Fibroblast of the conjunctiva (primary cell): ENCODE data around the gene TTF2.
"Not testable (repeated sequence)": the region's sequence is repeated elsewhere in the genome, so short reads cannot be mapped to it uniquely, and the experiment has no call there.

Experiments
- DNase-seq: peaks from one replicate; pipeline ENCODE4 v3.0.0-alpha.2; 2010; ENCODE audit warnings: low read depth

The TTF2 gene

DNA sequence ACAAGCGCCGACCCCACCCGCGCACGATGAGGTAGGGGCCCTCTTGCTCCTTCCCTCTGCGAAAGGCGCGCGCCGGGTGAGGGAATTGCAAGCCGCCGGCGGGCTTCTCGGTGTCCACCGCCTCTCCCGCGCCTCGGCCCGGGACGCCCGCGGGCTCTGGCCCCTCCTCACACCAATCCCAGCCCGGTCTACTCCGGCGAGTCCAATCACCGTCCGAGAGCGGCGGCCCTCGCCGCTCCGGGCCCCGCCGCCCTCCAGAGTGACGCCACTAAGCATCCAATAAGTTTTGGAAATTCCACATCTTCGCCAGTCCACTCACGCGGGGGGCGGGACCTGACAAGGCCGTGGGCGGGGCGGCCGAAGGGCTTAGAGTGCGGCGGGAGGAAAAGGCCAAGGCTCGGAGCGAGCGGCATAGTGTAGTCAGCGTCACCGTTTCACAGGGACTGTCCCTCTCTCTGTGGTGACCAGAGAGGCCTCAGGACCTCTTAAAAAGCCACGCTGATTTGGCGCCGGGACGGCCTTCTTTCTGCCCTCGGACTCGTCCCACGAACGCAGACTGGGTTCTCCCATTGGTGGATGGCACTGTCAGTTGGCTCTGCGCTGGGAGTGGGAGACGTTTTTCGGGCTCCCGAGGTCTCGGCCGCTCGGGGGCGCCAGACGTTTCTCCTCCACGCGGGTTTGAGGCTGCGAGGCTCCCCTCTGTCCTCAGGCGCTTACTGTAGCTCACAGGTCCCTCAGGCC lies 61.6 kb downstream of the TTF2 start, which contains the start of gene TRIM45:
Gene TRIM45 (minus strand): TSS at position 161 of the 741 bp plus-strand sequence. CDS start 548 bp downstream, outside the sequence.
- DNase-seq = peak; percentile 92

DNA sequence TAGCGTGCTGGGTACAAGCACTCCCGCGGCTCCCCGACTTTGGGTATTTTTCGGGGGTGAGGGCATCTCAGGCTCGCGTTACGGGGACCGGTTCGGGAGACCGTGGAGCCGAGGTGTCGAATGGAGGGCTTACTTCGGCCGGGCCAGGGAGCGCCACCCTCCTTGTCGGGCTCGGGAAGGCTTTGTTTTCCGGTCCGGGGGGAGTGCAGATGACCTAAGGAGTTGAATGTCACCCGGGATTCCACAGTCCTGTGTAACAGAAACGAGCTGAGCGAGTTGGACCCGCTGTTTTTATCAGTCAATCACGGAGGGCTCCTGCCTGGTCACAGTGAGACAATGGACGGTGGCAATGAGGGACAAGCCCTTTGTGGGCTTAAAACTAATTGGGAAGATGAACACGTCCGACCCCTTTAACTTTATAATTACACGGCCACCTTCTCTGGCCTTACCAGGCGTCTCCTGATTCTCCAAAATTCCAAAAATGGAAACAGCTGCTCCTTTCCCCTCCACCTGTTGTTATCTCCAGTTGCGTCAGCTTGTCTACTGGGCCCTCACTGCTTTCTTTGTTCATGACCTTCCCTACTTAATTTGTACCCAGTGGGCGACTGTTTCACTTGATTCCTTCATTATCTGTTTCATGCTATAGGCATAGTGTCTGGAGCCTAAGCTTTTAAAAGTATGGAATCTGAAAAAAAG lies 62.4 kb downstream of the TTF2 start:
- DNase-seq = no peak

DNA sequence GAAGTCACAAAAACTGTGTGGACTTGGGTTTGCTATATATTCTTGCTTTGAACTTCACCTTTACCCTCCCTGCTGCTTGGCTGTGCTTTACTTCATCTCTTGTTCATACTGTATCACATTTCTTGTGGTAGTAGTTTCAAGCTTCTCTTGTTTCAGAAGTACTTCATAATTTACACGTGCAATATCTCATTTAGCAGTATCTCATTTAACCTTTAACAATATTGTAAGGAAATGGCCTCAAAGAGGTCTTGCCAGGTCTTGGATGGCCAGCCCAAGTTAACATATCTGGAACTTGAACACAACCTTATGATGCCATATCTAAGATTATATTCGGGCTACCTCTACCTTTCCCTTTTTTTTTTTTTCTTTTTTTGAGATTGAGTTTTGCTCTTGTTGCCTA lies 63.1 kb downstream of the TTF2 start:
- no peak for DNase-seq

DNA sequence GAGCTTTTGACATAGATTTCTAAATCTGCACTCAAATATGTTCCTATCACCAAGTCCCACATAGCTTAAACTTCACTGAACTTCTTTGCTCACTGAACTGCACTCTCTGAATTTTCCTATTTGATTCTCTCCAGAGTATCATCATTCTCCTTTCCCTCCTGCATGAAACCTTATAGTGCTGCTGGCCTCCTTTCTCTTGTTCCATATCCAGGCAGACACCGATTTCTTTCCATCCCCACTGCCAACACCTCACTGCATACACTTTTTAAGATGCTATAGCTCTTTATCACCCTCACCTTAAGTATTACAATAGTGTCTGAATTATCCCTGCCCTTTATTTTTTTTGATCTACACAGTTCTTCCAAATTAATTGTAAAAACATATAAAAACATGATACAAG lies 64.5 kb downstream of the TTF2 start:
- no peak for DNase-seq

DNA sequence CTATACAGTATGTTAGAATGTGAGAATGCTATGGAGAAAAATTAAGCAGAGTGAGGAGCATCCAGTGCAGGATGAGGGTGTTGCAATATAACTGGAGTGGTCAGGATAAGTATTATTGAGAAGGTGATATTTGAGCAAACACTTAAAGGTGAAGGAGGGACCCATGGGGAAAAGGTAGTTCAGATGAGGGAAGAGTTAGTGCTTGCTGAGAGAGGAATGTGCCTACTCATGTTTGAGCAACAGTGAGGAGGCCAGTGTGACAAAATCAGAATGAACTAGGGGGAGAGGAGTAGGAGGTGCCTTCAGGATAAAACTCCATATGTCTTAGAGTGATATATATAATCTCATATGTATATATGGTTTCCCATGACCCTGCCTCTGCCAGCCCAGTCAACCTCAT lies 67.7 kb downstream of the TTF2 start:
- no peak for DNase-seq

DNA sequence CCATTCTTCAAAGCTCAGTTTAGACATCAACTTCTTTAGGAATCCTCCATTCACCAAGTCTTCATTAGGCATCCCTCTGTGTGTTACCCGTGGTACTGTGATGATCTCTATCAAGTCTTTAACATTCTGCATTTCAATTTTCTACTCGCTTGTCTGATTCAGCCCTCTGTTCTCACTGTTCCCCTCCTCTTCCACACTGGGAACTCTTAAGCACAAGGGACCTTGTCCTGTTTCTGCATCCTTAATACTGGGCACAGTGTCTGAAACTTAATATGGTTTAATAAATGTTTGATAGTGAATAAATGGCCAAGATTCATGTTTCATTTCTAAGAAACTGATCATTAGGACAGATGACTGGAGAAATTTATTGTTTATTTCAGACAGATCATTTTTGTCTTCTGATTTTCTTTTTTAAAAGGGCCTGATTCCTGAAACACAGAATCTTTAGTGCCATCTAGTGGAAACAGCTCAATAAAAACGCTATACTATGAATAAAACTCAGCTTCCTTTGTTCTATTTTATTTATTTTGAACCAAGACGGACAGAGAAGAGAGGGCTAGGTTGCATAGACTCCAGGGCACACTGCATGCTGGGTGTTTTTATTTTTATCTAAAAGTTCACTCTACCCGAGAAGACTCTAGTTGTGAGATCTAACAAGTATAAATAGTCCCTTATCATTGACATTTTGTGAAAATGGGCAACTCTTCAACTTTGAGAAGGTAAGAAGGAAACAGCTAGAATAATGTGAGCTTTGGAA lies 68.4 kb downstream of the TTF2 start:
- no peak for DNase-seq

DNA sequence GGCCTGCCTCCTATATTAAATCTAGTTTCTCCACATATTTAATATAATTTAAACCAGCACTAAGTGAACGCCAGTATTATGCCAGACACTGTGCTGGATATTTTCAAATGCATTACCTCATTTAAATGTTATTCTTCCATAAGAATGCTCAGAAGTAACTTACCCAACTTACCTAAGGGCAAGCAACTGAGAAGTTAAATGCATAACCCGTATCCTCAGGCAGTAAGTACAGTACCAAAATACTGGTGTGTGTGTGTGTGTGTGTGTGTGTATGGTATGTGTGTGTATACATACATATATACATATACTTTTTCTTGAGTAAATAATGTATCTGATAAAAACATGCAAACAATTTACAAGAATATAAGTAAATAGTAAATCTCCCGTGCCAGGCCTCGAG lies 70.4 kb downstream of the TTF2 start:
- DNase-seq = no peak

DNA sequence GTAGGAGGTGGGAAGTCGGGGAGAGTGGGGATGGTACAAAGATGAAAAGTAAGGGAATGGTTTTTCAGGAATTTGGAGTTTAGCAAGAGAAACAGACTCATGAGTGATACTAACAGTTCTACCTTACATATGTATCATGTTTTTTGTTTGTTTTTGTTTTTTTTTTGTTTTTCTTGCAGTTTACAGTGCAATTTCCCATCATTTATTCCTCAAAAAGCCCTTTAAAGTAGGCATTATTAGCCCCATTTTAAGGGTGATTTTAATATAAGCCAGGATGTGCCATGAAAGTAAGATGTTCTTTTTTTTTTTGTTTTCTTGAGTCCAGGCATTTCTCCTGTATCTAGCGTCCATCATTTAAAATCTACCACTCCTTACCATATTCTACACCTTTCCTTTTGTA lies 75.2 kb downstream of the TTF2 start:
- no peak for DNase-seq

DNA sequence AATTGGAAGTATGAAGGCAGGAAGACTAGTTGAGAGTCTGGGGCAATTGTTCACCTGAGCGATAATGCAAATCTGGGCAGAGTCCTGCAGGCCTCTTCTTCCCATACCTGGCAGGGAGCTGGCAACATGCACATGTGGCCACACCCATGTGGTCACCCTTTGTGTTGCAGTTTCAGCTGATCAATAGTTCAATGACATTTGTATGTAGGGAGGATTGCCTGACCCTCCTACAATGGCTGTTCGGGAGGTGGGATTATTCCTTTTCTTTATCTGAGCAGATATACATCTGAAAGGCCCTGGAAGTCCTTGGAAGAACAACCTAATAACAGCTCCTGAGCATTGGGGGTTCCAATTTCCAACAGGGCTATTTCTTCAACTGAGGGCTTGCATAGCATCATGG lies 76.6 kb downstream of the TTF2 start:
- no peak for DNase-seq

DNA sequence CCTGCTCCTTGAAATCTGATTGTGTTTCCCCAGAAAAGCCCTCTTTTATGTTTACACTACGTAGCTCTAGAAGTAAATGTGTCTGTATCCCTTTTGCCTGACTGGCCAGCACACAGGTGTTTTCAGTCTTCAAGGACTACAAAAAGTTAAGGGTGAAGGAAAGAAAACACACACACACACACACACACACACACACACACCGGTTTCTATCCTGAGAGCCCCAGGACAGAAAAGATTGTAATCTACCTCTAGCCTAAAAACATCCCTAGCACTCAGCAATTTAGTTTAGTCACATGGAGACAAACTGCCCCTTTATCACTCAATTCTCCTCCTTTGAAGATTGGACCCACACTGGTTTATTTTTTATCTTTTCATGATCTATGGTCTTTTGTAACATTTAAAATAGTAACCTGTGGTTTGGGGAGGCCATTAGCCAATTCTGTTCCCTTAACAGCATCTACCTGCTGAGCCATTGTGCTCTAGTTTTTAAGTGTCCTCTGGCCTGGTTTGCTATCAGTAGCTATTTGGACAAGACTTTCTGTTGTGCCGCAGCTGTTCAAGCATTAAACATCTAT lies 77.2 kb downstream of the TTF2 start:
- DNase-seq = no peak

DNA sequence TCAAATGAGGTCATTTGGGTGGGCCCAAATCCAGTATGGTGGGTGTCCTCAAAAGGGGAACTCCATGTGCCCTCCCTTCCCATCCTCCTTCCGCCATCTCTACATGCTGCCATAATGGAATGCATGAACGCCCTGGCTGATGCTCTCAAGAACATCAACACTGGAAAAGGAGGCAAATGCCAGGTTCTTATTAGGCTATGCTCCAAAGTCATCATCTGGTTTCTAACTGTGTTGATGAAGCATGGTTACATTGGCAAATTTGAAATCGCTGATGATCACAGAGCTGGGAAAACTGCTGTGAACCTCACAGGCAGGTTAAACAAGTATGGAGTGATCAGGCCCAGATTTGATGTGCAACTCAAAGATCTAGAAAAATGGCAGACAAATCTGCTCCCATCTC lies 78.0 kb downstream of the TTF2 start:
- DNase-seq = no peak

DNA sequence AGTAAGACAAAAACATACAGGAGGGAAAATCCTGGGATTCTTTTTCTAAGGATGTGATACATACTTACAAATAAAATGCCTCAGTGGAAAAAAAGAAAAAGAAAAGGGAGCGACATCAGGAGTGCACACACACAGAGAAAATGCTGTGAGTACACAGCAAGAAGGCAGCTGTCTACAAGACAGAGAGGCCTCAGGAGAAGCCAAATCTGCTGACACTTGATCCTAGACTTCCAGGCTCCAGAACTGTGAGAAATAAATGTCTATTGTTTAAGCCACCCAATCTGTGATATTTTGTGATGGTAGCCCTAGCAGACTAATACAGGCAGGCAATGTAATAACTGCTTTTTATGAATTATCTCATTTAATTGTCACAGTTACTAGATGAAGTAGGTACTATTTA lies 78.4 kb downstream of the TTF2 start:
- no peak for DNase-seq

DNA sequence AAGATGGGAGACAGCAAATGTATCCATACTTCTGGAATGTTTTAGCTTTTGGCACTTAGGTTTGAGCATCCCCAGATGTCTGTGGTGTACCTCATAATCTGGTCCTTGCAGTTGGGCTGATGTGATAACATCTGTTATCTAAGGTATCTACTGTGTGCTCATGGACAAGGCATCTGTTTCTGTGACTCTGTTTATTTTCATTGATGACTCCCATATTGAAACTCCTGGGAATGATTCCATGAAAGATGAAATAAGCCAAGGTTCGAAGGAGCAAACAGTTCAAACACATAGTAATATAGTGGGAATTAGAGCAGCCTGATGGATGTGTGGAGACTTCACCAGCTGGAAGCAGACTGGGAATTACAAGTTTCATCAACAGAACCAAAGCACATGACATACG lies 82.1 kb downstream of the TTF2 start:
- no peak for DNase-seq

DNA sequence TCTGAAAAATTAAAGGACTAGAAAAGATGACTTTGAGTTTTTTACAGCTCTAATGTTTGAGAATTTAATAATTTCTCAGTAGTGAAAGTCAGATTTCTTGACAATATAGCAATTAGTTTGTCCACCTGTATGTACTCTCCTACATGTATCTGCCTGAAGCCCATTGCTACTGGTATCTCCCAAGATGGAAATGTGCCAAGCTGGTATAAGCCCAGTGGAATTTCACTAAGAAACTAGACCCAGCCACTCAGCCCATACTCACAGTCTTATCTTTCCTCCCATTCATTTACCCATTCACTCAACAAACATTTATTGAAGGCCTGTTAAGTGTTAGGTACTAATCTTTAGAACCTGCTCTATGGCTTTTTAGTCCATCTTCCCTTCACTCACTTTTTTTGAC lies 83.0 kb downstream of the TTF2 start:
- no peak for DNase-seq

DNA sequence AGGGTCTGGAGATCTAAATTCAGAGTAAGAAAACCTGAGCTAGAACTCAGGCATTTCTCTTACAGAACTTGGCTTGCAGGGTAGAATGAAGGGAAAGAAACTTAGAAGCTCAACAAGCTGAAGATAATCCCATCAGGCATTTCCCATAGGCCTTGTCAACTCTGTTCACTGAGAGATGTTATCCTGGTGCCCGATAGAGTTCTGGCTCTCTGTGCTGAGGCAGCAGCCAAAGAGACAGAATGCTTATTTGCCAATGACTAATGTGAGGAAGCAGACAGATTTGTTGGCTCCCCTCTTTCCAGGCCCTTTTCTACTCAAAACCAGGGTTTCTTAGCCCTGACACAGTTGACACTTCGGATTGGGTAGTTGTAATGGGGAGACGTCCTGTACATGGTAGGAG lies 83.7 kb downstream of the TTF2 start:
- DNase-seq = no peak

DNA sequence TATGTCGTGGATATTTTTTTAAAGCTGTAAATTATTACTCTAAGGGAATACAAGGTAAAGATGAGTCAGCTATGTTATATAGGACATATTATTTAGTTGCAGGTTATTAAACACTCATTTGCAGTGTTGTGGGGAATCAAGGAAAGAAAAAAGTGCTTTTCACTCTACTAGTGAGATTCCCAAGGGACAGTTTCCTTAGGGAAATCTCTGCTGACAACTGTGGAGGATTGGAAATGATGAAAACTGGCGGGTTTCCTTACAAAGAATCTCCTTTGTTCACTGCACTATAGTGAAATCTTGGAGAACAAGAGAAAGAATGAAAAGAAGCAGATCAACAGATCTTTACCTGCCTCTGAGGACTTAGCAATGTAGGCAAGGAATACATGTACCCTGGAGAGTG lies 85.9 kb downstream of the TTF2 start:
- DNase-seq = no peak

DNA sequence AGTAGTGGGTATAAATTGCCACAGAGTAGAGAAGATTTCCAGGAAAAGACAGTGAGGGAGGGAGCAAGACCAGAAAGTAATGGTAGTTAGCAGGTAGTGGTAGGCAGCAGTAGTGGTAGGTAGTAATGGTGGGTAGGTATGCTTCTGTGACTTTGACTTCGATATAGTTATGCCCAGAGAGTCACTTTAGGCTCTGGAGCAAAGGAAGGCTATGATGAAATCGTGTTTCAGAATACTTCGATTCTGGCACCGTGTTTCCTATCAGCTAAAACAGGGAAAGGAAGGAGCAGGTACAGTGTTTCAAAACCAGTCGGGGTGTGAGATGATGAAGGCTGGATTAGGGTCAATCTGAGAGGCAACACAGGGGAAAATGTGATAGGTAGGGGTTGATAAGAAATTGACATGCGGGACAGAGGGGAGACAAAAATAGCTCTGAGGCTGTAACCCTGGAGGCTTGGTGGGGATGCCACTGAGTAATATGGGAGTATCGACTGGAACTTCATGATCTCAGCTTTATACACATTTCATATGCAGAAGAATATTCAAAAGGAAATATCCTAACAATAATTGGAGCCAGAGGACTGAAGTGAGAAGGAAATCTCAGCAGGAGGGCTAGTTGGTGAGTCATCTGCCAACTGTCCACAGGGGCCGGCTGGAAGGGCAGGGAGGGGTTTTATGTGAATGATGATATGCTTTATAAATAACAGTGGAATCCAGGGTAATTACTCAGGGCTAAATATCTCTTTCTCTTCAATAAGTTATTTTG lies 86.6 kb downstream of the TTF2 start:
- peak; percentile 89 for DNase-seq

DNA sequence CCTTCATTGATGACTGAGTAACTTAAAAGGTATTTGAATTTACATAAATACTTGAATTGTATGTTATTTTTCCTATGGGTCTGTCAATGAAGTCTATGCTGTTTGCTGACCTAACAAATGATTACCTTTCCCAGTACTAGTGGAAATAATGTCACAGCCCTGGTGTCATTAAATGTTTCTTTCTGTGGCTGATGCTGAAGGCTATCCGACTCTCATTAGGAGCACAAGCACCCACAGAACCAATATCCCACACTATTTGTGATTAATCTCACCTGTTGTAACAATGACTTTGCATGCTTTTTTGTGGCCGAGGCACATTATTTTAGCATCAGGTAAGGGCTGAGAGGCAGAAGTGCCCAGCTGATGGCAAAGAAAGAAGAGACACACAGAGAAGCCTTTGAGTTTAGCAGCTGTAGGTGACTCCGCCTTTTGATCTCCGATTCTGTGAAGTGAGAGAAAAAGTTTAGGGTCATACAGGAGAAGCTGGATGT lies 87.3 kb downstream of the TTF2 start:
- no peak for DNase-seq

DNA sequence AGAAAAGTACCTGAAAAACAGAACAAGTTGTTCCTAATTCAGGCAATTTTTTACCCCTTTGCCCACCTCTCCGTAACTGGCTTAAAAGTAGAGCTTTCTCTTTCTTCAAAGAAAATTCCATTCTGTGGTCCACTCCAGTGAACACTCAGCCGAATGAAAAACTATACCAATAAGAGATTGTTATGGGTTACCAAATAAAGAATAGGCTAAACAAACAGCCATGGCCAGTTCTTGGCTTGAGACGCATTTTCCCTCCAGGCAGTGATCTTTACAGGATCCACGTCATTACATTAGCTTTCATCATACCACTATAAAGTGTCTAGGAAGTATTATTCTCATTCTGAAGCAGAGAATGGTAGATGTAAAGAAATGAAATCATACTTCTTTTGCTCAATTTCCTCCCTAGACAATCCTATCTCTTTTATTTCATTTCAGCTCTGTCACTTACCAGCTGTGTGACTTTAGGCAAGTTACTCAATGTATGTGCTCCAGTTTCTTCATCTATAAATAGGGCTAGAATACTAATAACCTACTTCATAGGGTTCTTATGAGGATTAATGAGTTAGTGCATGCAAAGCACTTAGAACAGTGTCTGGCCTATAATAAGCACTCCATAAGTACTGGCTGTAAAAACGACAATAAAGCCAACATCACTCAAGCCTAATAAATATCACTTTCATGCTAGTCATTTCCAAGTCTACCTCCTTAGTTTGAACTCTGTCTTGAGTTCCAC lies 87.9 kb downstream of the TTF2 start:
- peak; percentile 88 for DNase-seq

DNA sequence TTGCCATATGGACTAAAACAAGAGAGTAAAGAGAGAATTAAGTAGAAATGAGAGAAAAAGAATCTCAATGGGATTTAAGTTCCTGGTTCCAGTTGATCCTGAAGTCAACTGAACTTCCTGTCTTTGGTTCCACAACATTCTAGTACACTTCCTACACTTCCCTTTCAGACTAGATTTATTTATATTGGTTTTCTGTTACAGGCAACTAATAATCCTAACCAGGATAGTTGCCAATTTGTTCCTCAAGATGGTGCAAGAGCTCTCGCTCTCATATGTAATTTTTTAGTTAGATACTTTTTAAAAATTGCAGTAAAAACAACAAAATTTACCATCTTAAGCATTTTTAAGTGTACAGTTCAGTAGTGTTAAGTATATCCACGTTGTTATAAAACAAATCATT lies 90.2 kb downstream of the TTF2 start:
- peak; percentile 55 for DNase-seq

DNA sequence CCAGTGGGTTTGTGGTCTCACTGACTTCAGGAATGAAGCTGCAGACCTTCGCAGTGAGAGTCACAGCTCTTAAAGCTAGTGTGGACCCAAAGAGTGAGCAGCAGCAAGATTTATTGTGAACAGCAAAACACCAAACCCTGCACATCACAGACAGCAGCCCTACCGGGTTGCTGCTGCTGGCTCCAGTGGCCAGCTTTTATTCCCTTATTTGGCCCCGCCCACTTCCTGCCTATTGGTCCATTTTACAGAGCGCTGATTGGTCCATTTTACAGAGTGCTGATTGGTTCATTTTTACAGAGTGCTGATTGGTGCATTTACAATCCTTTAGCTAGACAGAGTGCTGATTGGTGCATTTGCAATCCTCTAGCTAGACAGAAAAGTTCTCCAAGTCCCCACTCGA lies 91.2 kb downstream of the TTF2 start:
- not testable (repeated sequence) for DNase-seq
